ENCODE results near the gene RAB24. TPM values are rescaled to one million over a fixed set of nuclear protein-coding genes. Genes with fewer than 3 reads are reported as not detected.

Gene RAB24
- total RNA-seq, 1 donor from 2014 or later = 31.7 TPM

- Histone ChIP-seq H3K27ac (ENCODE audit: low read depth, low read length) (no peak overlapping the region), H3K9ac (ENCODE audit: low read length) (no peak overlapping the region), H3K4me1 (ENCODE audit: insufficient read depth, low read length) (no peaks in the 10 kb centered on the region), H3K79me2 (ENCODE audit: insufficient read depth, low read length) (no peaks in the 10 kb centered on the region), H3K4me2 (ENCODE audit: low read length) (no peak overlapping the region), H3K36me3 (ENCODE audit: insufficient read depth, low read length) (peaks cover 59% of the 10 kb centered on the region), H3K9me3 (ENCODE audit: insufficient read depth, low read depth, low read length) (no peaks in the 10 kb centered on the region), H2AFZ (ENCODE audit: low read depth, low read length) (no peak overlapping the region), H3K27me3 (ENCODE audit: insufficient read depth, low read length) (no peaks in the 10 kb centered on the region), H4K20me1 (ENCODE audit: insufficient read depth, low read length) (peaks cover 28% of the 10 kb centered on the region), H3K4me3 (ENCODE audit: insufficient read depth, low read depth, low read length) (no peak overlapping the region)
- no peak for TF ChIP-seq EZH2 (IDR thresholded peaks at IDR 0.05; ENCODE audit: insufficient read depth, low read length)
- TF ChIP-seq, protein P1, sequence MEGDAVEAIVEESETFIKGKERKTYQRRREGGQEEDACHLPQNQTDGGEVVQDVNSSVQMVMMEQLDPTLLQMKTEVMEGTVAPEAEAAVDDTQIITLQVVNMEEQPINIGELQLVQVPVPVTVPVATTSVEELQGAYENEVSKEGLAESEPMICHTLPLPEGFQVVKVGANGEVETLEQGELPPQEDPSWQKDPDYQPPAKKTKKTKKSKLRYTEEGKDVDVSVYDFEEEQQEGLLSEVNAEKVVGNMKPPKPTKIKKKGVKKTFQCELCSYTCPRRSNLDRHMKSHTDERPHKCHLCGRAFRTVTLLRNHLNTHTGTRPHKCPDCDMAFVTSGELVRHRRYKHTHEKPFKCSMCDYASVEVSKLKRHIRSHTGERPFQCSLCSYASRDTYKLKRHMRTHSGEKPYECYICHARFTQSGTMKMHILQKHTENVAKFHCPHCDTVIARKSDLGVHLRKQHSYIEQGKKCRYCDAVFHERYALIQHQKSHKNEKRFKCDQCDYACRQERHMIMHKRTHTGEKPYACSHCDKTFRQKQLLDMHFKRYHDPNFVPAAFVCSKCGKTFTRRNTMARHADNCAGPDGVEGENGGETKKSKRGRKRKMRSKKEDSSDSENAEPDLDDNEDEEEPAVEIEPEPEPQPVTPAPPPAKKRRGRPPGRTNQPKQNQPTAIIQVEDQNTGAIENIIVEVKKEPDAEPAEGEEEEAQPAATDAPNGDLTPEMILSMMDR (IDR thresholded peaks at IDR 0.05; ENCODE audit: insufficient read depth, low read depth, low read length) = no peak
- Mint-ChIP-seq H3K36me3 (ENCODE audit: low read depth, unreplicated experiment) (peaks cover 35% of the 10 kb centered on the region), H3K4me3 (ENCODE audit: unreplicated experiment) (no peak overlapping the region), H3K9me3 (ENCODE audit: unreplicated experiment) (no peaks in the 10 kb centered on the region), H3K27ac (ENCODE audit: unreplicated experiment) (no peak overlapping the region), H3K4me1 (ENCODE audit: low read depth, unreplicated experiment) (no peaks in the 10 kb centered on the region), H3K27me3 (ENCODE audit: low read depth, unreplicated experiment) (no peaks in the 10 kb centered on the region)
- no peak for DNase-seq (ENCODE audit: low read depth)
- no peak for FAIRE-seq
These were observed 9.5 kb downstream of the RAB24 start for GRCh38 chr5:177293819-177294581.

DNA sequence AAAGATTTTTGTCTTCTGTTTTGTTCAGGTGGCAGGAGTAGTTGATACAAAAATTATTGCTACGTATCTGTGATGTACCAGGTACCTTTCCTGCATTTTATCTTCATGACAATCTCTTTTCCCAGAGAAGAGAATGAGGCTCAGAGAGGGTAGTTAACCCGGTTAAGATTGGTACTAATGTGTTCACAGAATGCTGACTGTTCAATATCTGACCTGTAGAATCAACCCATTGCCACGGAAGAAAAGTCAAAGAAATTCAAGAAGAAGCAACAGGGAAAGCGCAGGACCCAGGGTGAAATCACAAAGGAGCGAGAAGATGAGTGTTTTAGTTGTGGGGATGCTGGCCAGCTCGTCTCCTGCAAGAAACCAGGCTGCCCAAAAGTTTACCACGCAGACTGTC, 11.8 kb downstream of the RAB24 start:
- Mint-ChIP-seq H3K27me3 (ENCODE audit: low read depth, unreplicated experiment) (no peaks in the 10 kb centered on the region), H3K4me3 (ENCODE audit: unreplicated experiment) (no peak overlapping the region), H3K4me1 (ENCODE audit: low read depth, unreplicated experiment) (no peaks in the 10 kb centered on the region), H3K27ac (ENCODE audit: unreplicated experiment) (no peak overlapping the region), H3K9me3 (ENCODE audit: unreplicated experiment) (no peaks in the 10 kb centered on the region), H3K36me3 (ENCODE audit: low read depth, unreplicated experiment) (peaks cover 29% of the 10 kb centered on the region)
- H3K79me2 ChIP-seq (ENCODE audit: insufficient read depth, low read length) = no peaks in the 10 kb centered on the region
- no peaks in the 10 kb centered on the region for H3K4me1 ChIP-seq (ENCODE audit: insufficient read depth, low read length)
- H3K9ac ChIP-seq (ENCODE audit: low read length) = no peak overlapping the region
- H4K20me1 ChIP-seq (ENCODE audit: insufficient read depth, low read length) = peaks cover 18% of the 10 kb centered on the region
- H2AFZ ChIP-seq (ENCODE audit: low read depth, low read length) = no peak overlapping the region
- H3K4me2 ChIP-seq (ENCODE audit: low read length) = no peak overlapping the region
- peaks cover 56% of the 10 kb centered on the region for H3K36me3 ChIP-seq (ENCODE audit: insufficient read depth, low read length)
- no peaks in the 10 kb centered on the region for H3K27me3 ChIP-seq (ENCODE audit: insufficient read depth, low read length)
- no peak for DNase-seq (ENCODE audit: low read depth)
- no peaks in the 10 kb centered on the region for H3K9me3 ChIP-seq (ENCODE audit: insufficient read depth, low read depth, low read length)
- TF ChIP-seq, protein P1 (IDR thresholded peaks at IDR 0.05; ENCODE audit: insufficient read depth, low read depth, low read length) = no peak
- no peak for TF ChIP-seq EZH2 (IDR thresholded peaks at IDR 0.05; ENCODE audit: insufficient read depth, low read length)
- no peak overlapping the region for H3K4me3 ChIP-seq (ENCODE audit: insufficient read depth, low read depth, low read length)
- no peak for FAIRE-seq
- H3K27ac ChIP-seq (ENCODE audit: low read depth, low read length) = no peak overlapping the region

Measured in astrocyte (in vitro differentiated cells and primary cell).